Inflammatory macrophage treated with lipopolysaccharide for 1 hour (primary cell): ENCODE measurements around the gene SPATA19.
"Not testable (repeated sequence)": the region's sequence is repeated elsewhere in the genome, so short reads cannot be mapped to it uniquely, and the experiment has no call there.

ENCODE experiments used
- DNase-seq, 2 donors: peaks; one replicate each; pipeline ENCODE4 v3.0.0-alpha.2; 2020 to 2022

The SPATA19 gene

GRCh38 chr11:133845413-133845812 lies at the start of gene SPATA19:
Gene SPATA19 (minus strand): TSS chr11:133845513. CDS start chr11:133845446, 67 bp downstream.
- DNase-seq: no peak

GRCh38 chr11:133895061-133895479 lies 49.8 kb upstream of the SPATA19 start:
- no peak for DNase-seq

GRCh38 chr11:133893381-133893780 lies 48.1 kb upstream of the SPATA19 start:
- no peak for DNase-seq

GRCh38 chr11:133892584-133893380 lies 47.5 kb upstream of the SPATA19 start:
- no peak for DNase-seq

- DNase-seq: no peak
These were observed 46.8 kb upstream of the SPATA19 start for GRCh38 chr11:133892126-133892525.

- no peak for DNase-seq
These were observed 44.6 kb upstream of the SPATA19 start for GRCh38 chr11:133889893-133890292.

- DNase-seq: no peak
These were observed 43.9 kb upstream of the SPATA19 start for GRCh38 chr11:133889188-133889587.

- no peak for DNase-seq
These were observed 42.5 kb upstream of the SPATA19 start for GRCh38 chr11:133887692-133888332.

- DNase-seq: no peak
These were observed 40.7 kb upstream of the SPATA19 start for GRCh38 chr11:133886029-133886428.

- no peak for DNase-seq
These were observed 26.8 kb upstream of the SPATA19 start for GRCh38 chr11:133872160-133872559.

GRCh38 chr11:133867456-133867855 lies 22.1 kb upstream of the SPATA19 start:
- no peak for DNase-seq

- DNase-seq: no peak
These were observed 20.2 kb upstream of the SPATA19 start for GRCh38 chr11:133865466-133865865.

- DNase-seq: no peak
These were observed 19.4 kb upstream of the SPATA19 start for GRCh38 chr11:133864756-133865155.

GRCh38 chr11:133860151-133860550 lies 14.8 kb upstream of the SPATA19 start:
- DNase-seq: no peak

GRCh38 chr11:133854330-133854960 lies 9.1 kb upstream of the SPATA19 start:
- DNase-seq: not testable (repeated sequence)

GRCh38 chr11:133844217-133844616 lies 1.1 kb downstream of the SPATA19 start:
- DNase-seq: no peak

GRCh38 chr11:133843454-133843987 lies 1.8 kb downstream of the SPATA19 start:
- no peak for DNase-seq

- DNase-seq: no peak
These were observed 2.6 kb downstream of the SPATA19 start for GRCh38 chr11:133842730-133843129.

- no peak for DNase-seq
These were observed 3.3 kb downstream of the SPATA19 start for GRCh38 chr11:133842053-133842452.

- DNase-seq: no peak
These were observed 3.9 kb downstream of the SPATA19 start for GRCh38 chr11:133841279-133842043.

GRCh38 chr11:133840479-133840941 lies 4.8 kb downstream of the SPATA19 start:
- no peak for DNase-seq
